ENCODE measurements around the gene ANO6.

GRCh38 chr12:45248095-45248494, 32.2 kb downstream of the ANO6 start:
- no peak for TF ChIP-seq CTCF (IDR thresholded peaks at IDR 0.05)
- no peak for TF ChIP-seq POLR2A (IDR thresholded peaks at IDR 0.05)
